ENCODE results near the gene RAD51B.
"Not testable (repeated sequence)": the region's sequence is repeated elsewhere in the genome, so short reads cannot be mapped to it uniquely, and the experiment has no call there.

The RAD51B gene

GRCh38 chr14:68208218-68208617 lies 388.6 kb downstream of the RAD51B start:
- no peak for DNase-seq

- no peak for DNase-seq
Measured at GRCh38 chr14:68208626-68209317, 389.2 kb downstream of the RAD51B start.

DNA sequence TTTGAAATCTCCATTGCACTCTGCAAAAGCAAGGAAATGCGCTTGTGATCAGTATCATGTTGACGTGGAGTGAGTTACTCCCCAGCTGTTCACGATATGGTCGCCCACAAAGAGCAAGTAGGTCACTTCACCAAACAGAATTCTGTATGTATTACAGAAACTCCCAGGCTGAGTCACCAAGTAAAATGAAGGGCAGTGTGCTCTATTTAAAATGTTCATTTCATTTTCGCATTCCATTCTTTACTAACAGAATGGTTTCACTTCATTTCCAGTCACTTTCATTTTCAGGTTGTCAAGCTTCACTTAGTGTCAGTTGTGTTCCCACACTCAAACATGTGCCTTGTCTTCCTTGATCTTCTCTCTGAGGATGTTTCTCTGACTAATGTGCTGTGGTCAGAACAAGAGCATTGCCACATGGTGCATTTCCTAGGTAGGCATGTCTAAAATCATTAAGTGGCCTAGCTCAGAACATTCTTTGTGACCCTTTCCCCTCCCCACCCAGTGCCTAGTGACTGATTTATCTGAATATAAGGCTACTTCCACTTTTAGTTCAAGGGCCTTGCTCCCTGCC lies 391.2 kb downstream of the RAD51B start:
- no peak for DNase-seq

GRCh38 chr14:68211421-68211820 lies 391.8 kb downstream of the RAD51B start:
- no peak for DNase-seq

DNA sequence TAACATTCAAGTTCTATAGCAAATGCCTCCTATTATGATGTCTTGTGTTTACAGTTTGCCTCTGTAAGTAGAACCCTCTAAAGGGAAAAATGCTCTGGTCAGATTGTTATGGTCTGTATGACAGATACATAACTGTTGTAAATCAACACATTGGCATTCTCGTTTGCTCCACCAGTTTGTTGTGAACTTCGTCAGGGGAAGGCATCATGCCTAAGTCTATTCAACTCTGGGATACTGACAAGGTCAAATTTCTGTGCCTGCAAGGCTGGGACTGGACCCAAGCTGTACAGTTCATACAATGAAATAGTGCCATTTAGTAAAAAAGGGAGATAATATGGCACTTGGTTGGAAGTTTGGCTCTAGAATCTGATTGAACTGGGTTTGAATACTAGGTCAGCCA lies 392.3 kb downstream of the RAD51B start:
- no peak for DNase-seq

GRCh38 chr14:68212361-68212760 lies 392.8 kb downstream of the RAD51B start:
- no peak for DNase-seq

DNA sequence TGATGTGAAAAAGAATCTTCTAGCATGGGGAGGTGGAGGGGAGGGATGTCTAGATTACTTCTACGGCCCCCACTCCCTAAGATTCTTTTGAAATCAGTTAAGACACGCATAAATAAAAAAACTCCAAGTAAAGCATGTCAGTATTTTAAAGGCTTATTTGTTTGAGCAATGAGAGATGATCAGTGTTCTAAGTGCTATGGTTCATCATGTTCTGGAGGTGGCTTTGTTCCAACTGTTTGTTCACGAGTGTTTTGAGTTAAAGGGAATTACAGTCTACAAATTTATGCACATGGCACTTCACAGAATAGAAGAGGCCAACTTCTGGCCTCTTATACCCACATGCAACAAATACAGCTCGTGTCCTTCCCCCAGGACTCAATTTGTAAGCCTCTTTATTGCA lies 394.9 kb downstream of the RAD51B start:
- no peak for DNase-seq

- DNase-seq: no peak
Measured at GRCh38 chr14:68215629-68216028, 396.1 kb downstream of the RAD51B start.

GRCh38 chr14:68216079-68216478 lies 396.5 kb downstream of the RAD51B start:
- no peak for DNase-seq

- DNase-seq: no peak
Measured at GRCh38 chr14:68216957-68217356, 397.4 kb downstream of the RAD51B start.

- no peak for DNase-seq
Measured at GRCh38 chr14:68217791-68218340, 398.3 kb downstream of the RAD51B start.

- no peak for DNase-seq
Measured at GRCh38 chr14:68219407-68219806, 399.8 kb downstream of the RAD51B start.

- not testable (repeated sequence) for DNase-seq
Measured at GRCh38 chr14:68221046-68221445, 401.5 kb downstream of the RAD51B start.

DNA sequence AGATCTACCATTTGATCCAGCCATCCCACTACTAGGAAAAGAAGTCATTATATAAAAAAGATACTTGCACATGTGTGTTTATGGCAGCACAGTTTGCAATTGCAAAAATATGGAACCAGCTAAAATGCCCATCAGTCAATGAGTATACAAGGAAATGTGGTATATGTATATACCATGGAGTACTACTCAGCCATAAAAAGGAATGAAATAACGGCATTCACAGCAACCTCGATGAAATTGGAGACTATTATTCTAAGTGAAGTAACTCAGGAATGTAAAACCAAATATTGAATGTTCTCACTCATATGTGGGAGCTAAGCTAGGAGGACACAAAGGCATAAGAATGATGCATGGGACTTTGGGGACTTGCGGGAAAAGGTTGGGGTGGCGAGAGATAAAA lies 402.6 kb downstream of the RAD51B start:
- no peak for DNase-seq

DNA sequence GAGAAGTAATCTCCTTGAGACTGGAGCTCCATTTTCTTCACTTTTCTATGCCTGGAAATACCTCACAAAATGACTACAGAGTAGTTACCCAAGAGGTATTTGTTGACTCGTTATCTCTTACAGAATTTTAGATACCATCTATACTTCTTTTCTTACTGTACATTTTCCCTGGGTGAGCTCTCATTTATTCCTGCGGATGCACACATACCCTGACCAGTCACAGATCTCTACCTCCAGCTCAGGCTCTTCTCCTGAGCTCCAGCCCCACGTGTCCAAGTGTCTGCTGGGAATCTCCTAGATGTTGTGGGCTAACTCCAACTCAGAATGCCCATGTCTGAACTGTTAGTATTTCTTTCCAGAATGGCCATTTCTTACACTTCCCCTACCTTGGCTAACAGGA lies 403.1 kb downstream of the RAD51B start:
- no peak for DNase-seq

- DNase-seq: no peak
Measured at GRCh38 chr14:68223631-68224030, 404.1 kb downstream of the RAD51B start.

- DNase-seq: no peak
Measured at GRCh38 chr14:68225321-68225720, 405.7 kb downstream of the RAD51B start.

- no peak for DNase-seq
Measured at GRCh38 chr14:68226523-68226922, 406.9 kb downstream of the RAD51B start.

DNA sequence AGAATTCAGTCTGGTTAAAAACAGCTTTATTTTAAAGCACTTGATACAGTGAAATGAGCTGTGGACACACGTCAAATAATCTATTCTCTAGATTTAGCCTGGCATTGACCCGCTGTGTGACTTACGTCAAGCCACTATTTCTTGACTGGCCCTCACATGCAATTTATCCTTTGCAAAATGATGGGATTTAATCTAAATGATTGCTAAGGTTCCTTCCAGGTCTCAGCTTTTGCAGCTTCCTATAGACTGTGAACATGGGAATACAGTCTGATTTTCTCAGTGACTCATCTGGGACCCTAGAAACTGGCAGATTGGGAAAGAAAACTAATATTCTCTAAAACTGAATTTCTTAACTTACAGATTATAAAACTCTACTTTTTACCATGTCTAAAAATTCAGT lies 409.1 kb downstream of the RAD51B start:
- no peak for DNase-seq

- no peak for DNase-seq
Measured at GRCh38 chr14:68229423-68230100, 410.0 kb downstream of the RAD51B start.

GRCh38 chr14:68230202-68230949 lies 410.8 kb downstream of the RAD51B start:
- DNase-seq: no peak
